ENCODE results near the gene DENND1B.

- TF ChIP-seq CTCF (optimal IDR thresholded peaks at IDR 0.05 in 1 of 3, IDR thresholded peaks at IDR 0.05 in 1 of 3, conservative IDR thresholded peaks at IDR 0.05 in 1 of 3; ENCODE audit: extremely low read depth in 1 of 3, insufficient read depth in 2 of 3, low read length in 3 of 3) (no peak), EZH2 (IDR thresholded peaks at IDR 0.05; ENCODE audit: low read length) (no peak)
Observed at GRCh38 chr1:197618061-197618460, 157.2 kb downstream of the DENND1B start.
